Muscle layer of duodenum (tissue), 2 donors: ENCODE measurements around the gene BEST1.
"Not testable (repeated sequence)": the region's sequence is repeated elsewhere in the genome, so short reads cannot be mapped to it uniquely, and the experiment has no call there.

Experiments
- H3K27ac ChIP-seq: one replicate; pipeline ENCODE4 v1.7.0; 2013; ENCODE audit warnings: mild to moderate bottlenecking, low read length
- H3K27me3 ChIP-seq: one replicate; pipeline ENCODE4 v1.7.0; 2013; ENCODE audit warnings: low read depth, mild to moderate bottlenecking, control low read depth, low read length
- H3K36me3 ChIP-seq, 2 donors: one replicate each; pipeline ENCODE4 v1.7.0; 2013; ENCODE audit warnings: low read length in 2 of 2, control low read depth in 1 of 2, mild to moderate bottlenecking in 1 of 2; ENCODE audit not compliant: insufficient read depth in 2 of 2, control insufficient read depth in 1 of 2
- H3K4me1 ChIP-seq, 2 donors: one replicate each; pipeline ENCODE4 v1.7.0; 2013; ENCODE audit warnings: low read length in 2 of 2, mild to moderate bottlenecking in 2 of 2, control low read depth in 1 of 2, moderate library complexity in 1 of 2; ENCODE audit not compliant: insufficient read depth in 2 of 2, control insufficient read depth in 1 of 2
- H3K4me3 ChIP-seq, 2 donors: one replicate each; pipeline ENCODE4 v1.7.0; 2013; ENCODE audit warnings: low read length in 2 of 2, low read depth in 1 of 2, mild to moderate bottlenecking in 1 of 2
- H3K9me3 ChIP-seq, 2 donors: one replicate each; pipeline ENCODE4 v1.7.0; 2013; ENCODE audit warnings: low read length in 2 of 2, control low read depth in 1 of 2, mild to moderate bottlenecking in 1 of 2; ENCODE audit not compliant: control insufficient read depth in 1 of 2
- donor health status: healthy.

Gene BEST1

GRCh38 chr11:62000539-62001446, 50.6 kb downstream of the BEST1 start:
- H3K27ac ChIP-seq: peak overlapping the region; percentile 17
- H3K9me3 ChIP-seq: peaks cover 0 to 5% of the 10 kb centered on the region in 2 donors
- H3K4me3 ChIP-seq: no peak overlapping the region
- no peaks in the 10 kb centered on the region for H3K36me3 ChIP-seq
- no peaks in the 10 kb centered on the region for H3K27me3 ChIP-seq
- H3K4me1 ChIP-seq: peaks cover 0 to 3% of the 10 kb centered on the region in 2 donors

- Histone ChIP-seq H3K36me3 (no peaks in the 10 kb centered on the region), H3K4me3 (peak overlapping the region in 1 of 2 donors; percentile 21), H3K27me3 (no peaks in the 10 kb centered on the region), H3K27ac (peak overlapping the region; percentile 17), H3K9me3 (peaks cover 0 to 5% of the 10 kb centered on the region in 2 donors), H3K4me1 (peaks cover 0 to 3% of the 10 kb centered on the region in 2 donors)
These were observed 51.5 kb downstream of the BEST1 start for GRCh38 chr11:62001450-62002191.

DNA sequence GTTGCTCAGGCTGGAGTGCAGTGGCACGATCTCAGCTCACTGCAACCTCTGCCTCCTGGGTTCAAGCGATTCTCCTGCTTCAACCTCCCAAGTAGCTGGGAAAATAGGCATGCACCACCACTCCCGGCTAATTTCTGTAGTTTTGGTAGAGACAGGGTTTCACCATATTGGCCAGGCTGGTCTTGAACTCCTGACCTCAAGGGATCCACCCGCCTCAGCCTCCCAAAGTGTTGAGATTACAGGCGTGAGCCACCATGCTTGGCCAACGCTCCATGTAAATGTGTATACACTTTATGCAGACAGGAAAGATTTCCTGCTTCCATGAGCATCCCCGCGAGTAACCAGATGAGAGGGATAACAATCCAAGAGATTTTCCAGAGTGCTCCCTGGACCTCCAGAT, 52.1 kb downstream of the BEST1 start:
- not testable (repeated sequence) for H3K27ac ChIP-seq, H3K4me3 ChIP-seq, H3K36me3 ChIP-seq, H3K4me1 ChIP-seq, H3K27me3 ChIP-seq, H3K9me3 ChIP-seq

- no peaks in the 10 kb centered on the region for H3K9me3 ChIP-seq
- H3K27ac ChIP-seq: no peak overlapping the region
- no peaks in the 10 kb centered on the region for H3K36me3 ChIP-seq
- H3K4me3 ChIP-seq: no peak overlapping the region
- no peaks in the 10 kb centered on the region for H3K27me3 ChIP-seq
- H3K4me1 ChIP-seq: peaks cover 0 to 3% of the 10 kb centered on the region in 2 donors
These were observed 54.3 kb downstream of the BEST1 start for GRCh38 chr11:62004473-62004872.

- no peaks in the 10 kb centered on the region for H3K27me3 ChIP-seq
- H3K36me3 ChIP-seq: no peaks in the 10 kb centered on the region
- no peak overlapping the region for H3K4me3 ChIP-seq
- H3K4me1 ChIP-seq: no peaks in the 10 kb centered on the region
- H3K27ac ChIP-seq: no peak overlapping the region
- no peaks in the 10 kb centered on the region for H3K9me3 ChIP-seq
These were observed 58.0 kb downstream of the BEST1 start for GRCh38 chr11:62008193-62008592.

GRCh38 chr11:62010935-62011528, 60.9 kb downstream of the BEST1 start:
- no peaks in the 10 kb centered on the region for H3K9me3 ChIP-seq
- no peak overlapping the region for H3K27ac ChIP-seq
- no peaks in the 10 kb centered on the region for H3K27me3 ChIP-seq
- H3K4me3 ChIP-seq: no peak overlapping the region
- no peaks in the 10 kb centered on the region for H3K36me3 ChIP-seq
- H3K4me1 ChIP-seq: no peaks in the 10 kb centered on the region

DNA sequence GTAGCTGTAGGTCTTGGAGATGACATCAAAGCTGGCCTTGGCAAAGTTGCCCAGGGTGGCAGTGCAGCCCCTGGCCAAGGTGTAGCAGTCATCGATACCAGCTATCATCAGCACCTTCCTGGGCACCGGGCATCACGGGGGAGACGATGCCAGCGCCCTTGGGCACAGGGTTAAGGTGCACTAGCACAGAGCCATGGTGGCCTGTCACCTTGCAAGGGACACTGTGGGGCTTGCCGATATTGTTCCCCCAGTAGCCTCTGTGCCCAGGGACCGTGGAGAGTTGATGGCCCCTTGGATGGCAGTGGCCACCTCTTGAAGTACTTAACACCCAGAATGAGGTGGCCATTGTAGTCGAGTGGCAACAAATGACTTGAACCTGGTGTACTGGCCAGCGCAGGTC, 61.7 kb downstream of the BEST1 start:
- Histone ChIP-seq H3K36me3 (no peaks in the 10 kb centered on the region), H3K4me3 (no peak overlapping the region), H3K9me3 (no peaks in the 10 kb centered on the region), H3K27ac (no peak overlapping the region), H3K27me3 (no peaks in the 10 kb centered on the region), H3K4me1 (no peaks in the 10 kb centered on the region)

DNA sequence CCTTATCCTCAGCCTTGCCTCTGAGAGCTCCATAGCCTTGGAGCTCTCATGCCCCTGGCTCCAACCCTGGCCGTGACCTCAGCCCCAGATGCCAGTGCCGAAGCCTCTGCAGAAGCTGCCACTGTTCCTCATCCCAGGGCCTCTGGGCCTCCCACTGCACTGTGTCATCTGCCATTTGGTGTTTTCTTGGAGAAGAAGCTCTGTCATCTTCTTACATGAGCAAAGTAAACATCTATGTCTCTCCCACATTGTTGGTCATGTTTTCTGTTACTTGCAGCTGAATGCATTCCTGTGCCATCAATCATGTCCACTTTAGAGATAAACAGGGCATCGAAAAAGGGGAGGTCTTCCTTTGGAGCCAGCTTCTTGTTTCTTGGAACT, 62.3 kb downstream of the BEST1 start:
- H3K4me1 ChIP-seq: no peaks in the 10 kb centered on the region
- no peaks in the 10 kb centered on the region for H3K27me3 ChIP-seq
- no peak overlapping the region for H3K4me3 ChIP-seq
- H3K27ac ChIP-seq: no peak overlapping the region
- H3K9me3 ChIP-seq: no peaks in the 10 kb centered on the region
- no peaks in the 10 kb centered on the region for H3K36me3 ChIP-seq

- Histone ChIP-seq H3K9me3 (no peaks in the 10 kb centered on the region), H3K4me1 (no peaks in the 10 kb centered on the region), H3K27me3 (no peaks in the 10 kb centered on the region), H3K4me3 (no peak overlapping the region), H3K36me3 (no peaks in the 10 kb centered on the region), H3K27ac (no peak overlapping the region)
These were observed 62.8 kb downstream of the BEST1 start for GRCh38 chr11:62012832-62013461.
